Endothelial cell of umbilical vein (primary cell): ENCODE data around the gene DBP. TPM values are rescaled to one million over a fixed set of nuclear protein-coding genes. Genes with fewer than 3 reads are reported as not detected.

Source experiments
- BruUV-seq: library from RNA; stranded (reverse); fragments of 400-500 nt; replicated peaks from 2 replicates; lab custom pipeline; 2021; lab: Mats Ljungman, UMichigan
- CTCF ChIA-PET: fragments of 300-600, 350-600 bp; sonication (Branson Sonifier 250); formaldehyde crosslinking; loops from one replicate; lab custom pipeline; 2021; ENCODE audit warnings: antibody characterized with exemption, inconsistent platforms; lab: Charles Lee
- POLR2A ChIA-PET: fragments of 300-600, 350-600 bp; sonication (Branson Sonifier 250); formaldehyde crosslinking; loops from one replicate; lab custom pipeline; 2021; ENCODE audit warnings: antibody characterized with exemption, inconsistent platforms; lab: Charles Lee
- DNase-seq: peaks from one replicate; pipeline ENCODE4 v3.0.0-alpha.2; 2011; ENCODE audit warnings: low read depth, low spot score
- FAIRE-seq: peaks from 2 replicates; lab custom pipeline; 2011; peaks lifted over from hg19 to GRCh38; lab: Jason Lieb, UNC
- H2AFZ ChIP-seq: 2 replicates; pipeline ENCODE4 v1.6.0; 2012; ENCODE audit warnings: low read depth, low read length, control low read depth, inconsistent platforms
- H3K27ac ChIP-seq: 2 replicates; pipeline ENCODE4 v1.5.1; 2011; ENCODE audit warnings: low read depth, mild to moderate bottlenecking, control low read depth, low read length, moderate library complexity; ENCODE audit not compliant: insufficient read depth
- H3K27me3 ChIP-seq, 2 experiments: 2 replicates each; pipeline versions ENCODE4 v1.6.0 to v1.6.1; 2011; ENCODE audit warnings: low read length in 2 of 2, mixed read lengths in 1 of 2; ENCODE audit not compliant: control insufficient read depth in 2 of 2, insufficient read depth in 2 of 2
- H3K36me3 ChIP-seq, 2 experiments: 2 replicates in 1 of 2; 3 replicates in 1 of 2; pipeline ENCODE4 v1.5.1; 2011; ENCODE audit warnings: low read length in 2 of 2, mild to moderate bottlenecking in 1 of 2, moderate library complexity in 1 of 2; ENCODE audit not compliant: control insufficient read depth in 2 of 2, insufficient read depth in 2 of 2; ENCODE audit errors: extremely low read depth in 1 of 2
- H3K4me1 ChIP-seq: 3 replicates; pipeline ENCODE4 v1.5.1; 2011; ENCODE audit warnings: mild to moderate bottlenecking, low read length; ENCODE audit not compliant: control insufficient read depth, insufficient read depth; ENCODE audit errors: extremely low read depth
- H3K4me2 ChIP-seq: 2 replicates; pipeline ENCODE4 v1.6.1; 2011; ENCODE audit warnings: low read length, control low read depth, mixed read lengths; ENCODE audit not compliant: insufficient read depth
- H3K4me3 ChIP-seq, 3 experiments: fragments of 200-600 bp in 1 of 3; sonication (generic), shearing (Covaris generic) in 1 of 3; replicated peaks in 1 of 3; 2 replicates each; pipeline ENCODE4 v1.5.1; 2011 to 2016; ENCODE audit warnings: control low read depth in 3 of 3, low read length in 3 of 3, mild to moderate bottlenecking in 2 of 3, inconsistent platforms in 1 of 3, low read depth in 1 of 3, moderate library complexity in 1 of 3; ENCODE audit not compliant: insufficient read depth in 1 of 3
- H3K79me2 ChIP-seq: 2 replicates; pipeline ENCODE4 v1.6.0; 2012; ENCODE audit warnings: low read length, inconsistent platforms; ENCODE audit not compliant: control insufficient read depth, insufficient read depth
- H3K9ac ChIP-seq: replicated peaks from 2 replicates; pipeline ENCODE3; 2011; ENCODE audit warnings: low read length, control low read depth; ENCODE audit not compliant: insufficient read depth; ENCODE audit errors: extremely low read depth
- H3K9me1 ChIP-seq: replicated peaks from 3 replicates; pipeline ENCODE4 v1.6.0; 2011; ENCODE audit warnings: mild to moderate bottlenecking, low read length; ENCODE audit not compliant: control insufficient read depth, insufficient read depth; ENCODE audit errors: extremely low read depth
- H3K9me3 ChIP-seq: replicated peaks from 2 replicates; pipeline ENCODE4 v1.5.1; 2012; ENCODE audit warnings: low read length, inconsistent platforms; ENCODE audit not compliant: control insufficient read depth, insufficient read depth
- H4K20me1 ChIP-seq: replicated peaks from 2 replicates; pipeline ENCODE3; 2011; ENCODE audit warnings: mild to moderate bottlenecking, low read length; ENCODE audit not compliant: control insufficient read depth, insufficient read depth; ENCODE audit errors: extremely low read depth
- CTCF ChIP-seq, 2 donors: IDR thresholded peaks; 1 replicate in 1 of 2; 2 replicates in 1 of 2; pipeline ENCODE4 v1.5.1; 2011; ENCODE audit warnings: low read length in 2 of 2, mild to moderate bottlenecking in 2 of 2, moderate library complexity in 2 of 2, control low read depth in 1 of 2, inconsistent platforms in 1 of 2, low read depth in 1 of 2; ENCODE audit not compliant: insufficient read depth in 1 of 2; ENCODE audit errors: extremely low read depth in 1 of 2
- EZH2 ChIP-seq: IDR thresholded peaks from 2 replicates; pipeline ENCODE4 v1.6.1; 2012; ENCODE audit warnings: borderline replicate concordance, low read depth, mild to moderate bottlenecking, moderate library complexity, low read length, inconsistent platforms; ENCODE audit not compliant: severe bottlenecking
- FOS ChIP-seq: IDR thresholded peaks from 2 replicates; pipeline ENCODE4 v1.6.1; 2011; ENCODE audit warnings: mild to moderate bottlenecking, low read length, moderate library complexity, borderline replicate concordance; ENCODE audit not compliant: insufficient read depth
- GATA2 ChIP-seq: IDR thresholded peaks from 2 replicates; pipeline ENCODE4 v1.7.0; 2011; ENCODE audit warnings: low read depth, mild to moderate bottlenecking, moderate library complexity, mixed read lengths, low read length; ENCODE audit not compliant: insufficient read length, insufficient read depth
- JUN ChIP-seq: IDR thresholded peaks from 2 replicates; pipeline ENCODE4 v1.6.1; 2011; ENCODE audit warnings: borderline replicate concordance, low read depth; ENCODE audit not compliant: insufficient read length, insufficient read depth
- MAX ChIP-seq: IDR thresholded peaks from 2 replicates; pipeline ENCODE4 v1.6.1; 2011; ENCODE audit not compliant: insufficient read depth, insufficient read length
- MYC ChIP-seq: IDR thresholded peaks from one replicate; pipeline ENCODE4 v1.6.1; 2011; ENCODE audit warnings: mild to moderate bottlenecking, low read depth, low read length
- POLR2A ChIP-seq: IDR thresholded peaks from 2 replicates; pipeline ENCODE4 v1.6.1; 2012; ENCODE audit warnings: low read depth, mild to moderate bottlenecking, control low read depth, low read length
- POLR2AphosphoS5 ChIP-seq: IDR thresholded peaks from 2 replicates; pipeline ENCODE4 v1.6.1; 2012; ENCODE audit warnings: low read depth, mild to moderate bottlenecking, control low read depth, low read length, moderate library complexity; ENCODE audit not compliant: insufficient read depth
- dilution Hi-C: fragments of 300-500 bp; cut with MboI; formaldehyde crosslinking; loops from one replicate; pipeline ENCODE4 v1.15.0; 2019; ENCODE audit warnings: low sequenced_read_pairs; ENCODE audit not compliant: extremely low pct_ligation_motif_present
- intact Hi-C: fragments of 100-400 bp; cut with micrococcal nuclease; formaldehyde crosslinking; loops from one replicate; pipeline ENCODE4 v1.10.0; 2022
- polyA plus RNA-seq, 4 experiments: library from polyadenylated mRNA; depleted of rRNA in 3 of 4; stranded (reverse) in 3 of 4; unstranded in 1 of 4; fragments of >200 nt; gene quantifications; 2 replicates each; pipeline versions ENCODE4 v1.2.1 to v1.2.3, GENCODE V29; 2011 to 2012; ENCODE audit warnings: missing spikeins in 1 of 4
- total RNA-seq: library from RNA; stranded (reverse); gene quantifications from 2 replicates; pipeline ENCODE4 v1.2.3, GENCODE V29; 2021

The DBP gene
- total and polyA plus RNA-seq, 2 donors (not counting 3 experiments of a cell fraction or from before 2014, with no cell fraction given), result 1.5 to 1.8 TPM

DNA sequence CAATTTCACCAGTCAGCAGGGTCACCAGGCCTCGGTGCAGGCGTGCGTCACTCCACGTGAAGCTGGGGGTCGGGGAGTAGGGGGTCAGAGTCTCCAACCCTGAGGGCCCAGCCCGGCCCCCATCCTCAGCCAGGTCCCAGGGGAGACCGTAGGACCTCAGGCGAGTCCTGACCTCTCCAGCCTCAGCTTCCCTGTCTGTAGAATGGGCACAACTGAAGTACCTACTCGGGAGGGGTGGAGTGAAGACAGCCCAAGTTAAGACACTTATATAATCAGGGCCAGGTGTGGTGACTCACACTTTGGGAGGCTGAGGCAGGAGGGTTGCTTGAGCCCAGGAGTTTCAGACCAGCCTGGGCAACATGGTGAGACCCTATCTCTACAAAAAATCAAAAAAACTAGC, 33.3 kb downstream of the DBP start:
- H3K27ac ChIP-seq, result no peak overlapping the region
- CTCF ChIA-PET, result no interaction called here
- intact Hi-C loops, result no loop called here
- TF ChIP-seq CTCF (IDR thresholded peaks at IDR 0.05; ENCODE audit: extremely low read depth in 1 of 2, insufficient read depth in 1 of 2, low read depth in 1 of 2, low read length in 2 of 2) (no peak), POLR2AphosphoS5 (no peak), FOS (no peak), MAX (no peak)
- no peaks in the 10 kb centered on the region for H3K9me3 ChIP-seq
- no peak overlapping the region for H3K9ac ChIP-seq
- H3K27me3 ChIP-seq, result no peaks in the 10 kb centered on the region
- FAIRE-seq (no peak), DNase-seq (no peak)
- H3K79me2 ChIP-seq, result no peaks in the 10 kb centered on the region
- no peaks in the 10 kb centered on the region for H3K4me1 ChIP-seq
- H4K20me1 ChIP-seq, result no peaks in the 10 kb centered on the region
- H3K9me1 ChIP-seq, result no peaks in the 10 kb centered on the region
- BruUV-seq, result no TSS peak
- no peak overlapping the region for H2AFZ ChIP-seq
- H3K36me3 ChIP-seq, result no peaks in the 10 kb centered on the region
- H3K4me3 ChIP-seq, result no peak overlapping the region
- no peak overlapping the region for H3K4me2 ChIP-seq
- POLR2A ChIA-PET, result no interaction called here
- dilution Hi-C loops, result no loop called here

DNA sequence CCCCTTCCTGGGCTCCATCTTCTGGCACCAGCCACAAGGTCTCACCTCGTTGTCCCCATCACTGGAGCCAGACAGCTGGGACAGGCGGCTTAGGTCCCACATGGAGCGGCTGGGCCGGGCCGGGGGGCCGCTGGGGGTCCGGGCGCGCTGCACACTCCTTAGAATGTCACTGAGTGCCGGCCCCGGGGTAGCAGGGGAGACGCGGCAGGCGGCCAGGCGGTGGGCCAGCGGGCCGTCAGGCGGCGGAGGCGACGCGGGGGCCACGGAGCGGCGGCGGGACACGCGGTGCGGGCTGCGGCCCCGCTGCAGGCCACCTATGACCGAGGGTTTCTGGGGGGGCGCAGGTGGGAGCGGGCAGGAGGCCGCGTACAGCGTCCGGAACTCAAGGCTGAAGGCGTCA, 33.7 kb downstream of the DBP start:
- Histone ChIP-seq H3K9ac (no peak overlapping the region), H3K27me3 (no peaks in the 10 kb centered on the region), H2AFZ (no peak overlapping the region), H3K4me3 (no peak overlapping the region), H3K9me1 (no peaks in the 10 kb centered on the region), H3K79me2 (no peaks in the 10 kb centered on the region), H3K4me2 (no peak overlapping the region), H3K36me3 (no peaks in the 10 kb centered on the region), H3K9me3 (no peaks in the 10 kb centered on the region), H3K4me1 (no peaks in the 10 kb centered on the region), H4K20me1 (no peaks in the 10 kb centered on the region), H3K27ac (no peak overlapping the region)
- ChIA-PET POLR2A (no interaction called here), CTCF (no interaction called here)
- FAIRE-seq (no peak), DNase-seq (no peak)
- intact Hi-C loops (no loop called here), dilution Hi-C loops (no loop called here)
- BruUV-seq, result no TSS peak
- TF ChIP-seq FOS (no peak), CTCF (IDR thresholded peaks at IDR 0.05; ENCODE audit: extremely low read depth in 1 of 2, insufficient read depth in 1 of 2, low read depth in 1 of 2, low read length in 2 of 2) (no peak), POLR2A (no peak), POLR2AphosphoS5 (no peak), MYC (no peak), EZH2 (no peak), JUN (no peak), GATA2 (no peak), MAX (no peak)
